HCT116 (cell line): Measurements from ENCODE around the gene RAI14. TPM values are rescaled to one million over a fixed set of nuclear protein-coding genes. Genes with fewer than 3 reads are reported as not detected.

Experiments
- ATAC-seq: fragments of 200-7000 bp; cut with Tn5 transposase; 2 replicates; pipeline ENCODE4 v1.9.1; 2020; ENCODE audit warnings: mild to moderate bottlenecking, moderate library complexity
- BruUV-seq: library from RNA; stranded (reverse); fragments of 400-500 nt; replicated peaks from 2 replicates; lab custom pipeline; 2021; lab: Mats Ljungman, UMichigan
- CTCF ChIA-PET: fragments of 300-600 bp; sonication (Branson Sonifier 250); formaldehyde crosslinking; loops from one replicate; lab custom pipeline; 2021; ENCODE audit warnings: antibody characterized with exemption; lab: Charles Lee
- POLR2A ChIA-PET: fragments of 300-600, 350-600 bp; sonication (Branson Sonifier 250); formaldehyde crosslinking; loops from one replicate; lab custom pipeline; 2021; ENCODE audit warnings: antibody characterized with exemption; lab: Charles Lee
- RAD21 ChIA-PET, 2 experiments: fragments of 300-600 bp; sonication (Branson Sonifier 250); formaldehyde crosslinking; loops; one replicate each; lab custom pipeline; 2023; ENCODE audit warnings: low total read pairs in 2 of 2; ENCODE audit not compliant: uncharacterized antibody in 2 of 2, unreplicated experiment in 2 of 2, low non-redundant PET in 1 of 2; lab: Charles Lee
- DNase-seq: peaks from one replicate; pipeline ENCODE4 v3.0.0-alpha.2; 2010; ENCODE audit warnings: low read depth, low spot score
- H2AFZ ChIP-seq: fragments of 200-600 bp; shearing (Covaris generic), sonication (generic); 2 replicates; pipeline ENCODE4 v1.6.1; 2017; ENCODE audit warnings: low read depth, mixed run types, mixed read lengths, antibody characterized with exemption, low read length; ENCODE audit not compliant: poor library complexity, severe bottlenecking
- H3K27ac ChIP-seq: 2 replicates; pipeline ENCODE4 v1.5.1; 2012; ENCODE audit warnings: low read depth, low read length
- H3K27me3 ChIP-seq: fragments of 200-600 bp; sonication (generic); 2 replicates; pipeline ENCODE4 v1.6.1; 2016; ENCODE audit warnings: mixed run types, low read length, mixed read lengths; ENCODE audit not compliant: insufficient read depth
- H3K36me3 ChIP-seq, 2 experiments: fragments of 200-500 bp in 1 of 2; fragments of 200-600 bp in 1 of 2; sonication (Bioruptor generic) in 1 of 2; sonication (generic) in 1 of 2; 2 replicates each; pipeline versions ENCODE4 v1.5.1 to v1.6.1; 2014 to 2016; ENCODE audit warnings: low read length in 2 of 2, inconsistent platforms in 1 of 2, mixed read lengths in 1 of 2, mixed run types in 1 of 2; ENCODE audit not compliant: insufficient read depth in 2 of 2, control insufficient read depth in 1 of 2
- H3K4me1 ChIP-seq, 2 experiments: fragments of 200-600 bp in 1 of 2; sonication (generic) in 1 of 2; 2 replicates each; pipeline versions ENCODE4 v1.5.1 to v1.6.1; 2012 to 2017; ENCODE audit warnings: low read length in 2 of 2, inconsistent platforms in 1 of 2, mild to moderate bottlenecking in 1 of 2, mixed read lengths in 1 of 2, mixed run types in 1 of 2, moderate library complexity in 1 of 2; ENCODE audit not compliant: insufficient read depth in 2 of 2, control insufficient read depth in 1 of 2
- H3K4me2 ChIP-seq: fragments of 200-600 bp; sonication (generic); 2 replicates; pipeline ENCODE4 v1.6.1; 2017; ENCODE audit warnings: mixed run types, low read length, mixed read lengths
- H3K4me3 ChIP-seq, 2 experiments: fragments of 200-600 bp in 1 of 2; sonication (generic) in 1 of 2; replicated peaks in 1 of 2; 2 replicates each; pipeline ENCODE4 v1.5.1; 2011 to 2016; ENCODE audit warnings: low read length in 2 of 2, control low read depth in 1 of 2, low read depth in 1 of 2, mild to moderate bottlenecking in 1 of 2, mixed read lengths in 1 of 2, mixed run types in 1 of 2
- H3K79me2 ChIP-seq: fragments of 200-600 bp; sonication (generic); 2 replicates; pipeline ENCODE4 v1.6.1; 2017; ENCODE audit warnings: mild to moderate bottlenecking, mixed run types, low read length, moderate library complexity, mixed read lengths; ENCODE audit not compliant: insufficient read depth
- H3K9ac ChIP-seq: fragments of 200-600 bp; sonication (generic); 2 replicates; pipeline ENCODE4 v1.6.1; 2016; ENCODE audit warnings: low read length, mixed read lengths
- H3K9me2 ChIP-seq: fragments of 200-600 bp; sonication (generic), shearing (Covaris generic); 2 replicates; pipeline ENCODE4 v1.6.1; 2017; ENCODE audit warnings: mixed run types, mild to moderate bottlenecking, moderate library complexity; ENCODE audit not compliant: insufficient read depth
- H3K9me3 ChIP-seq, 2 experiments: fragments of 200-500 bp in 1 of 2; fragments of 200-600 bp in 1 of 2; sonication (Bioruptor generic) in 1 of 2; sonication (generic) in 1 of 2; 2 replicates each; pipeline ENCODE4 v1.6.1; 2014 to 2017; ENCODE audit warnings: low read length in 2 of 2, mixed read lengths in 2 of 2, inconsistent platforms in 1 of 2, low read depth in 1 of 2, mild to moderate bottlenecking in 1 of 2, mixed run types in 1 of 2, moderate library complexity in 1 of 2; ENCODE audit not compliant: control insufficient read depth in 1 of 2, insufficient read depth in 1 of 2
- H4K20me1 ChIP-seq: fragments of 200-600 bp; sonication (generic), shearing (Covaris generic); 2 replicates; pipeline ENCODE4 v1.6.1; 2017; ENCODE audit warnings: mixed run types, mild to moderate bottlenecking, moderate library complexity; ENCODE audit not compliant: insufficient read depth
- ATF3 ChIP-seq: IDR thresholded peaks from 2 replicates; pipeline ENCODE4 v1.6.1; 2012
- CBX3 ChIP-seq: IDR thresholded peaks from 2 replicates; pipeline ENCODE4 v1.6.1; 2012; ENCODE audit warnings: low read depth
- EGR1 ChIP-seq: IDR thresholded peaks from 2 replicates; pipeline ENCODE4 v1.6.1; 2012; ENCODE audit warnings: low read depth
- ELF1 ChIP-seq: IDR thresholded peaks from 2 replicates; pipeline ENCODE4 v1.6.1; 2012; ENCODE audit warnings: low read depth, borderline replicate concordance
- EZH2phosphoT487 ChIP-seq: fragments of 200-600 bp; IDR thresholded peaks from 2 replicates; pipeline ENCODE4 v1.6.1; 2018; ENCODE audit warnings: antibody characterized with exemption, borderline replicate concordance
- FOSL1 ChIP-seq: IDR thresholded peaks from 2 replicates; pipeline ENCODE4 v1.6.1; 2012; ENCODE audit warnings: low read depth
- POLR2A ChIP-seq: IDR thresholded peaks from 2 replicates; pipeline ENCODE4 v1.7.0; 2011; ENCODE audit warnings: borderline replicate concordance; ENCODE audit not compliant: insufficient read depth, insufficient read length; ENCODE audit errors: extremely low read depth
- SP1 ChIP-seq: IDR thresholded peaks from 2 replicates; pipeline ENCODE4 v1.6.1; 2012; ENCODE audit warnings: low read depth
- SRF ChIP-seq: IDR thresholded peaks from 2 replicates; pipeline ENCODE4 v1.6.1; 2012; ENCODE audit warnings: low read depth
- YY1 ChIP-seq: IDR thresholded peaks from 2 replicates; pipeline ENCODE4 v1.6.1; 2011; ENCODE audit warnings: low read length, low read depth, moderate library complexity, mild to moderate bottlenecking; ENCODE audit not compliant: insufficient replicate concordance; ENCODE audit errors: extremely low read depth
- intact Hi-C: fragments of 100-400 bp; cut with micrococcal nuclease; formaldehyde crosslinking; loops from 2 replicates; pipeline ENCODE4 v1.10.0; 2022
- total RNA-seq: library from RNA; stranded (reverse); gene quantifications from one replicate; pipeline ENCODE4 v1.2.1, GENCODE V29; 2021; ENCODE audit not compliant: unreplicated experiment

The RAI14 gene
- total RNA-seq, 1 experiment from 2014 or later = 47.9 TPM

- ChIA-PET RAD21 (no interaction called here), CTCF (no interaction called here), POLR2A (no interaction called here)
- BruUV-seq = no TSS peak
- H3K9me3 ChIP-seq = no peaks in the 10 kb centered on the region
- no peak overlapping the region for H3K4me3 ChIP-seq
- TF ChIP-seq POLR2A (no peak), EGR1 (no peak), YY1 (no peak), SRF (no peak), ATF3 (no peak), SP1 (no peak), CBX3 (no peak), FOSL1 (no peak)
- no peak overlapping the region for H2AFZ ChIP-seq
- H3K4me1 ChIP-seq = no peaks in the 10 kb centered on the region
- no peaks in the 10 kb centered on the region for H4K20me1 ChIP-seq
- H3K36me3 ChIP-seq = no peaks in the 10 kb centered on the region
- intact Hi-C loops = no loop called here
- no peaks in the 10 kb centered on the region for H3K27me3 ChIP-seq
- no peak overlapping the region for H3K9ac ChIP-seq
- DNase-seq (no peak), ATAC-seq (no peak)
- peaks cover 18% of the 10 kb centered on the region for H3K79me2 ChIP-seq
- H3K4me2 ChIP-seq = no peak overlapping the region
- H3K9me2 ChIP-seq = no peaks in the 10 kb centered on the region
- H3K27ac ChIP-seq = no peak overlapping the region
These were observed 93.3 kb downstream of the RAI14 start for GRCh38 chr5:34749431-34749873.

- Histone ChIP-seq H2AFZ (no peak overlapping the region), H3K27me3 (no peaks in the 10 kb centered on the region), H3K9ac (no peak overlapping the region), H3K9me3 (no peaks in the 10 kb centered on the region), H3K4me2 (no peak overlapping the region), H3K9me2 (no peaks in the 10 kb centered on the region), H4K20me1 (no peaks in the 10 kb centered on the region), H3K4me1 (no peaks in the 10 kb centered on the region), H3K36me3 (no peaks in the 10 kb centered on the region), H3K27ac (no peak overlapping the region)
- ChIA-PET POLR2A (no interaction called here), RAD21 (no interaction called here)
- intact Hi-C loops = no loop called here
- ATAC-seq = no peak
- no TSS peak for BruUV-seq
- no peak for TF ChIP-seq EZH2phosphoT487
- TF ChIP-seq ELF1 = no peak
- TF ChIP-seq, all 23 proteins: peak for 0
- Histone ChIP-seq H3K79me2 (peaks cover 18% of the 10 kb centered on the region), H3K4me3 (no peak overlapping the region)
- DNase-seq = no peak
- CTCF ChIA-PET = no interaction called here
These were observed 94.1 kb downstream of the RAI14 start for GRCh38 chr5:34750206-34750605.
